ENCODE measurements around the gene STH.
A peak's percentile ranks its signal among the peaks of the same experiment; 100 is the strongest.
"Not testable (repeated sequence)": the region's sequence is repeated elsewhere in the genome, so short reads cannot be mapped to it uniquely, and the experiment has no call there.

The STH gene

GRCh38 chr17:45986056-45986455 is 13.0 kb upstream of the STH start:
- no peak for DNase-seq

GRCh38 chr17:45987706-45988105 is 11.3 kb upstream of the STH start:
- DNase-seq, result no peak

- DNase-seq, result no peak
Measured at GRCh38 chr17:45989759-45990158, 9.3 kb upstream of the STH start.

- DNase-seq, result no peak
Measured at GRCh38 chr17:45990886-45991285, 8.2 kb upstream of the STH start.

GRCh38 chr17:45991341-45991740 is 7.7 kb upstream of the STH start:
- no peak for DNase-seq

- no peak for DNase-seq
Measured at GRCh38 chr17:45992175-45992574, 6.9 kb upstream of the STH start.

- DNase-seq, result no peak
Measured at GRCh38 chr17:45992904-45993303, 6.1 kb upstream of the STH start.

GRCh38 chr17:45993962-45994627 is 5.0 kb upstream of the STH start:
- DNase-seq, result no peak

- no peak for DNase-seq
Measured at GRCh38 chr17:45994987-45995386, 4.1 kb upstream of the STH start.

- DNase-seq, result no peak
Measured at GRCh38 chr17:45995627-45996270, 3.3 kb upstream of the STH start.

- no peak for DNase-seq
Measured at GRCh38 chr17:45996282-45996937, 2.6 kb upstream of the STH start.

- no peak for DNase-seq
Measured at GRCh38 chr17:45997166-45997565, 1.9 kb upstream of the STH start.

- DNase-seq, result no peak
Measured at GRCh38 chr17:45997624-45998023, 1.4 kb upstream of the STH start.

- no peak for DNase-seq
Measured at GRCh38 chr17:45999900-46000290, 845 bp downstream of the STH start.

- DNase-seq, result no peak
Measured at GRCh38 chr17:46000292-46000691, 1.2 kb downstream of the STH start.

- DNase-seq, result no peak
Measured at GRCh38 chr17:46000757-46001156, 1.7 kb downstream of the STH start.

- DNase-seq, result no peak
Measured at GRCh38 chr17:46001390-46002310, 2.6 kb downstream of the STH start.

- DNase-seq, result peak; percentile 63
Measured at GRCh38 chr17:46002311-46002972, 3.4 kb downstream of the STH start.

- no peak for DNase-seq
Measured at GRCh38 chr17:46002973-46003316, 3.9 kb downstream of the STH start.

GRCh38 chr17:46003907-46004748 is 5.1 kb downstream of the STH start:
- DNase-seq, result no peak

GRCh38 chr17:46006082-46006481 is 7.0 kb downstream of the STH start:
- not testable (repeated sequence) for DNase-seq

- DNase-seq, result no peak
Measured at GRCh38 chr17:46007461-46007965, 8.5 kb downstream of the STH start.
